Osteocyte (in vitro differentiated cells): ENCODE results near the gene DPF3. TPM values are rescaled to one million over a fixed set of nuclear protein-coding genes. Genes with fewer than 3 reads are reported as not detected.

ENCODE experiments used
- DNase-seq: peaks from one replicate; pipeline ENCODE4 v3.0.0; 2021; ENCODE audit warnings: mixed read lengths; ENCODE audit not compliant: unreplicated experiment; ENCODE audit errors: extremely low spot score
- H3K27ac Mint-ChIP-seq: one replicate; pipeline ENCODE4 v1.8.0; 2021; ENCODE audit warnings: mild to moderate bottlenecking, mixed read lengths; ENCODE audit not compliant: unreplicated experiment
- H3K27me3 Mint-ChIP-seq: one replicate; pipeline ENCODE4 v1.8.0; 2021; ENCODE audit warnings: mixed read lengths; ENCODE audit not compliant: unreplicated experiment
- H3K36me3 Mint-ChIP-seq: one replicate; pipeline ENCODE4 v1.8.0; 2021; ENCODE audit warnings: mixed read lengths; ENCODE audit not compliant: unreplicated experiment
- H3K4me1 Mint-ChIP-seq: one replicate; pipeline ENCODE4 v1.8.0; 2021; ENCODE audit warnings: mixed read lengths; ENCODE audit not compliant: unreplicated experiment
- H3K4me3 Mint-ChIP-seq: one replicate; pipeline ENCODE4 v1.8.0; 2021; ENCODE audit warnings: mild to moderate bottlenecking, moderate library complexity, mixed read lengths; ENCODE audit not compliant: unreplicated experiment
- H3K9me3 Mint-ChIP-seq: one replicate; pipeline ENCODE4 v1.8.0; 2021; ENCODE audit warnings: mixed read lengths; ENCODE audit not compliant: unreplicated experiment
- total RNA-seq: library from RNA; stranded (reverse); gene quantifications from 2 replicates; pipeline ENCODE4 v1.2.1, GENCODE V29; 2021
- TF ChIP-seq, protein P1 (sequence below): fragments of 200-600 bp; sonication (generic); IDR thresholded peaks from 2 replicates; pipeline ENCODE4 v1.5.0; 2021; ENCODE audit warnings: antibody characterized with exemption, mild to moderate bottlenecking, moderate library complexity

DPF3 gene
- total RNA-seq, 1 donor from 2014 or later: 5.8 TPM

DNA sequence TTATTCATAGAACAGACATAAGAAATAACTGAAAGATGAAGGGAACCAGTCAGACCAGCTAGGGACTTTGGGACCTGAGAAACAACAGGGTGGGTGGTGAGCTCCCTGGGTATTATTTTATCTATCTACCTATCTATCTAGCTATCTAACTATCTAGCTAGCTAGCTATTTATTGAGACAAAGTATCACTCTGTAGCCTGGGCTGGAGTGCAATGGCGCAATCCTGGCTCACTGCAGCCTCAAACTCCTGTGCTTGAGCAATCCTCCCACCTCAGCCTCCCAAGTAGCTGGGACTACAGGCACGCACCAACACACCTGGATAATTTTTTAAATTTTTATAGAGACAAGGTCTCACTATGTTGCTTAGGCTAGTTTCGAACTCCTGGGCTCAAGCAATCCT lies 127.6 kb downstream of the DPF3 start:
- H3K36me3 Mint-ChIP-seq: peaks cover 6% of the 10 kb centered on the region
- no peaks in the 10 kb centered on the region for H3K27me3 Mint-ChIP-seq
- H3K4me3 Mint-ChIP-seq: no peak overlapping the region
- peaks cover 24% of the 10 kb centered on the region for H3K9me3 Mint-ChIP-seq
- no peaks in the 10 kb centered on the region for H3K4me1 Mint-ChIP-seq
- H3K27ac Mint-ChIP-seq: no peak overlapping the region
- peak; percentile 54 for DNase-seq
- TF ChIP-seq, protein P1, sequence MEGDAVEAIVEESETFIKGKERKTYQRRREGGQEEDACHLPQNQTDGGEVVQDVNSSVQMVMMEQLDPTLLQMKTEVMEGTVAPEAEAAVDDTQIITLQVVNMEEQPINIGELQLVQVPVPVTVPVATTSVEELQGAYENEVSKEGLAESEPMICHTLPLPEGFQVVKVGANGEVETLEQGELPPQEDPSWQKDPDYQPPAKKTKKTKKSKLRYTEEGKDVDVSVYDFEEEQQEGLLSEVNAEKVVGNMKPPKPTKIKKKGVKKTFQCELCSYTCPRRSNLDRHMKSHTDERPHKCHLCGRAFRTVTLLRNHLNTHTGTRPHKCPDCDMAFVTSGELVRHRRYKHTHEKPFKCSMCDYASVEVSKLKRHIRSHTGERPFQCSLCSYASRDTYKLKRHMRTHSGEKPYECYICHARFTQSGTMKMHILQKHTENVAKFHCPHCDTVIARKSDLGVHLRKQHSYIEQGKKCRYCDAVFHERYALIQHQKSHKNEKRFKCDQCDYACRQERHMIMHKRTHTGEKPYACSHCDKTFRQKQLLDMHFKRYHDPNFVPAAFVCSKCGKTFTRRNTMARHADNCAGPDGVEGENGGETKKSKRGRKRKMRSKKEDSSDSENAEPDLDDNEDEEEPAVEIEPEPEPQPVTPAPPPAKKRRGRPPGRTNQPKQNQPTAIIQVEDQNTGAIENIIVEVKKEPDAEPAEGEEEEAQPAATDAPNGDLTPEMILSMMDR: no peak

DNA sequence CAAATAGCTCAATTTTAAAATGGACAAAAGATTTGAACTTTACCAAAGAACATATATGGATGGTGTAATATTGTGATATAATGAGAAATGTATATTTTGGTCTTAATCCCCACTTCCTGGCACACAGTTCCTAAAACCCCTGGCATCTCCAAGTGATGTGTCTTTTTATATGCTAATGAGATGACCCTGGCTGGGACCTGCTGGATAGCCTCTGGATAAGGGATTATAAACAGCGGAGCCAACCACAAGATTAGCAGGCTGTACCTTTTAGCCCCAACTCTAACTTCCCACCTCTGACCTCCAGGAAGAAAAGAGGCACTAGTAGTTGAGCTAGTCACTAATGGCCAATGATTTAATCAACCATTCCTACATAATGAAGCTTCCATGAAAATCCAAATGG lies 130.0 kb downstream of the DPF3 start:
- Mint-ChIP-seq H3K36me3 (peaks cover 12% of the 10 kb centered on the region), H3K27ac (no peak overlapping the region), H3K4me3 (no peak overlapping the region), H3K4me1 (no peaks in the 10 kb centered on the region), H3K27me3 (no peaks in the 10 kb centered on the region), H3K9me3 (peaks cover 40% of the 10 kb centered on the region)
- DNase-seq: no peak
- TF ChIP-seq, protein P1: no peak

DNA sequence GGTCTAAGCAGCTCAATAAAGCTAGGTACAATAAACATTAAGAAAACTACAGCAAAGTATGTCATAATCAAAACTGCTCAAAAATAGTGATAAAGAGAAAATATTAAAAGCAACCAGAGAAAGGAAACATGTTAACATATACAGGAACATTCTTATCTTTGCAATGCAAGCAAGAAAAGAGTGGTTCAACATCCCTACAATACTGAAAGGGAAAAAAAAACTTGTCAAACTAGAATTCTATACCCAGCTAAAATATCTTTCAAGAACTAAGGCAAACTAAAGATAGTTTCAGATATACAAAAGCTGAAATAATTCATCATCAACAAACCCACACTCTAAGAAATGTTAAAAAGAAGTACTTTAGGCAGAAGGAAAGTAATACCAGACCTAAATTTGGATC lies 134.2 kb downstream of the DPF3 start:
- H3K36me3 Mint-ChIP-seq: peaks cover 17% of the 10 kb centered on the region
- no peaks in the 10 kb centered on the region for H3K27me3 Mint-ChIP-seq
- H3K4me3 Mint-ChIP-seq: no peak overlapping the region
- TF ChIP-seq, protein P1: no peak
- H3K27ac Mint-ChIP-seq: no peak overlapping the region
- no peak for DNase-seq
- H3K9me3 Mint-ChIP-seq: peaks cover 35% of the 10 kb centered on the region
- H3K4me1 Mint-ChIP-seq: no peaks in the 10 kb centered on the region

DNA sequence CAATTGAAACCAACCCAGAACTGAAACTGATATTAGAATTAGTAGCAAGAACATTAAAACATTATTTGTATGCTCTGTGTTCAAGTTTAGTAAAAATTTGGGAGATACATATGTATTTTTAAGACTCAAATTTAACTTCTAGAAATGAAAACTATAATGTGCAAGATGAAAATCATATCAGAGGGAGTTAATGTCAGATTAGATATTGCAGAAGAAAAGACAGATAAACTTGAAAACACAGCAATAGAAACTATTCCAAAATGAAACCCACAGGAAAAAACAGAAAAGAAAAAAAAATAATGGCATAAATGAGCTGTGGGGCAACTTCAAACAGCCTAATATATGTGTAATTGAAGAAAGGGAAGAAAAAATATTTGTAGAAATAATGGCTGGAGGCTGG lies 134.9 kb downstream of the DPF3 start:
- no peaks in the 10 kb centered on the region for H3K4me1 Mint-ChIP-seq
- no peak overlapping the region for H3K4me3 Mint-ChIP-seq
- H3K27me3 Mint-ChIP-seq: no peaks in the 10 kb centered on the region

DNA sequence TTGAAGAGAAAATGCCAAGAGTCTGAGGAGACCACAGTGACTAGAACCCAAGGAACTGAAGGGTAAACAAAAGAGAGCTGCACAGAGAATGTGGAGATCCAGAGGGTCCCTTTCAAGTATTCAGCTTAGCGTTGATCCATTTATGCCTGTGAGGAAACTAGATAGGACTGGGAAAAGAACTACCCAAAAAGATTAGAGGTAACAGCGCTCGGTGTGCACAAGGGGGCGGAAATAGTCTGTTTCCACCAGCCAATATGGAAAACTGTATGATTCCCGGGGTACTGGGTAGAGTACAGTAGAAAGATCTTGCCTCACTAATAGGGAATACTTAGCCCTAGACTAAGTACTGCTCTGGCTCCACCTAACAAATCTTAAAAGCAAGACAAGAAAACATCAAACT lies 135.5 kb downstream of the DPF3 start:
- H3K4me1 Mint-ChIP-seq: no peaks in the 10 kb centered on the region
- peaks cover 17% of the 10 kb centered on the region for H3K36me3 Mint-ChIP-seq
- no peak overlapping the region for H3K4me3 Mint-ChIP-seq
- H3K9me3 Mint-ChIP-seq: peaks cover 35% of the 10 kb centered on the region
- no peak for DNase-seq
- H3K27me3 Mint-ChIP-seq: no peaks in the 10 kb centered on the region
- no peak overlapping the region for H3K27ac Mint-ChIP-seq
- TF ChIP-seq, protein P1: no peak

More for the DNA sequence above, 134.9 kb downstream of the DPF3 start:
- no peak for DNase-seq
- TF ChIP-seq, protein P1: no peak
- peaks cover 35% of the 10 kb centered on the region for H3K9me3 Mint-ChIP-seq
- no peak overlapping the region for H3K27ac Mint-ChIP-seq
- peaks cover 17% of the 10 kb centered on the region for H3K36me3 Mint-ChIP-seq
